ENCODE measurements around the gene ADAMTSL3.

DNA sequence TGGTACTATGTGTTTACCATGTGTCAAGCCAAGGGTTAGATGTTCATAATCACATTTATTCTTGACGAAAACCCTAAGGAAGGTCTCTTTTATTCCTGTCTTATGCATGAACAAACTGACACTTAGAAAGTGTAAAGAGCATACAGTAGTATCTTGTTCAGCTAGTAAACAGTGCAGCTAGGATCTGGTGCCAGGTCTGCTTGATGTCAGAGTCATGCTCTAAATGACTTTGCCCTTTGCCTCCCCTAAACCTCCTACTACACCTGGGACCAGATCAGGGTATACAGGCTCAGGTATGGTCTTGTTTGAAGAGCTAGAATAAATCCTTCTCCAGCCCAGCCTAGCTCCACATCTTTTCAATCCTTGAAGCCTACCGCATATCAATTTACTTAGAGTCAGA lies 232.4 kb downstream of the ADAMTSL3 start:
- TF ChIP-seq, protein P1, sequence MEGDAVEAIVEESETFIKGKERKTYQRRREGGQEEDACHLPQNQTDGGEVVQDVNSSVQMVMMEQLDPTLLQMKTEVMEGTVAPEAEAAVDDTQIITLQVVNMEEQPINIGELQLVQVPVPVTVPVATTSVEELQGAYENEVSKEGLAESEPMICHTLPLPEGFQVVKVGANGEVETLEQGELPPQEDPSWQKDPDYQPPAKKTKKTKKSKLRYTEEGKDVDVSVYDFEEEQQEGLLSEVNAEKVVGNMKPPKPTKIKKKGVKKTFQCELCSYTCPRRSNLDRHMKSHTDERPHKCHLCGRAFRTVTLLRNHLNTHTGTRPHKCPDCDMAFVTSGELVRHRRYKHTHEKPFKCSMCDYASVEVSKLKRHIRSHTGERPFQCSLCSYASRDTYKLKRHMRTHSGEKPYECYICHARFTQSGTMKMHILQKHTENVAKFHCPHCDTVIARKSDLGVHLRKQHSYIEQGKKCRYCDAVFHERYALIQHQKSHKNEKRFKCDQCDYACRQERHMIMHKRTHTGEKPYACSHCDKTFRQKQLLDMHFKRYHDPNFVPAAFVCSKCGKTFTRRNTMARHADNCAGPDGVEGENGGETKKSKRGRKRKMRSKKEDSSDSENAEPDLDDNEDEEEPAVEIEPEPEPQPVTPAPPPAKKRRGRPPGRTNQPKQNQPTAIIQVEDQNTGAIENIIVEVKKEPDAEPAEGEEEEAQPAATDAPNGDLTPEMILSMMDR (conservative IDR thresholded peaks at IDR 0.05; ENCODE audit: low read length), result no peak
- TF ChIP-seq EZH2phosphoT487 (IDR thresholded peaks at IDR 0.05; ENCODE audit: borderline replicate concordance), result no peak
